SK-N-SH (cell line): ENCODE measurements around the gene MRPS23.

Source experiments
- CHD2 ChIP-seq: fragments of 150-350 bp; IDR thresholded peaks from 2 replicates; pipeline ENCODE4 v1.6.1; 2018; ENCODE audit warnings: low read length; ENCODE audit not compliant: partially characterized antibody
- CTCF ChIP-seq: fragments of 200-600 bp; sonication (generic); IDR thresholded peaks from 2 replicates; pipeline ENCODE4 v1.6.1; 2017; ENCODE audit warnings: antibody characterized with exemption, mild to moderate bottlenecking, moderate library complexity
- EZH2phosphoT487 ChIP-seq: fragments of 200-600 bp; sonication (generic); IDR thresholded peaks from 2 replicates; pipeline ENCODE4 v1.6.1; 2017; ENCODE audit warnings: low read depth, mixed run types, mild to moderate bottlenecking, antibody characterized with exemption, moderate library complexity, borderline replicate concordance
- NRF1 ChIP-seq: IDR thresholded peaks from 2 replicates; pipeline ENCODE4 v1.6.1; 2012; ENCODE audit warnings: low read depth, mild to moderate bottlenecking, low read length
- POLR2AphosphoS5 ChIP-seq: IDR thresholded peaks from 2 replicates; pipeline ENCODE4 v1.6.1; 2012; ENCODE audit warnings: low read depth, low read length
- RAD21 ChIP-seq: IDR thresholded peaks from 2 replicates; pipeline ENCODE4 v1.6.1; 2012; ENCODE audit warnings: mild to moderate bottlenecking, low read length
- REST ChIP-seq: IDR thresholded peaks from 2 replicates; pipeline ENCODE4 v1.6.1; 2012; ENCODE audit warnings: mild to moderate bottlenecking, low read depth, low read length, moderate library complexity
- SMC3 ChIP-seq: IDR thresholded peaks from 2 replicates; pipeline ENCODE4 v1.6.1; 2012; ENCODE audit warnings: low read depth, low read length, improper control_type of control experiment

GRCh38 chr17:57852092-57852954 lies 2.5 kb upstream of the MRPS23 start:
- TF ChIP-seq RAD21 (no peak), EZH2phosphoT487 (no peak), POLR2AphosphoS5 (no peak), CTCF (no peak), SMC3 (no peak), CHD2 (no peak), NRF1 (no peak), REST (no peak)
